HFF-Myc (cell line): ENCODE results near the gene COQ7.
A peak's percentile ranks its signal among the peaks of the same experiment; 100 is the strongest.

Experiments
- DNase-seq: peaks from one replicate; pipeline ENCODE4 v3.0.0-alpha.2; 2011; ENCODE audit warnings: low read depth; ENCODE audit errors: extremely low read depth
- H3K4me3 ChIP-seq: replicated peaks from 2 replicates; pipeline ENCODE4 v1.5.1; 2011; ENCODE audit warnings: low read depth, mild to moderate bottlenecking, control low read depth, low read length
- TF ChIP-seq, protein P1 (sequence below): IDR thresholded peaks from 2 replicates; pipeline ENCODE4 v1.5.1; 2012; ENCODE audit warnings: mild to moderate bottlenecking, low read depth, low read length, control low read depth; ENCODE audit errors: missing control alignments

COQ7 gene

DNA sequence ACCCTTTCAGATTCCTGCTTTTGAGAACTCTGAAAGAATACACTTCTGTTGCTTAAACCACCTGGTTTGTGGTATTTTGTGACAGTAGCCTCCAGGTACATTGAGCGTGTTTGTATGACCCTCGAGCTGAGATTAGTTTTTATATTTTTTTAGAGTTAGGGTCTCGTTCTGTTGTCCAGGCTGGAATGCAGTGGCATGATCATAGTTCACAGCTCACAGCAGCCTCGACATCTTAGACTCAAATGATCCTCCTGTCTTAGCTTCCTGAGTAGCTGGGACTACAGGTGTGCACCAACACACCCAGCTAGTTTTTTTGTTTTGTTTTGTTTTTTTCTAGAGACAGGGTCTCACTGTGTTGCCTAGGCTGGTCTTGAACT, 41.9 kb downstream of the COQ7 start:
- H3K4me3 ChIP-seq, result no peak overlapping the region
- TF ChIP-seq, protein P1, sequence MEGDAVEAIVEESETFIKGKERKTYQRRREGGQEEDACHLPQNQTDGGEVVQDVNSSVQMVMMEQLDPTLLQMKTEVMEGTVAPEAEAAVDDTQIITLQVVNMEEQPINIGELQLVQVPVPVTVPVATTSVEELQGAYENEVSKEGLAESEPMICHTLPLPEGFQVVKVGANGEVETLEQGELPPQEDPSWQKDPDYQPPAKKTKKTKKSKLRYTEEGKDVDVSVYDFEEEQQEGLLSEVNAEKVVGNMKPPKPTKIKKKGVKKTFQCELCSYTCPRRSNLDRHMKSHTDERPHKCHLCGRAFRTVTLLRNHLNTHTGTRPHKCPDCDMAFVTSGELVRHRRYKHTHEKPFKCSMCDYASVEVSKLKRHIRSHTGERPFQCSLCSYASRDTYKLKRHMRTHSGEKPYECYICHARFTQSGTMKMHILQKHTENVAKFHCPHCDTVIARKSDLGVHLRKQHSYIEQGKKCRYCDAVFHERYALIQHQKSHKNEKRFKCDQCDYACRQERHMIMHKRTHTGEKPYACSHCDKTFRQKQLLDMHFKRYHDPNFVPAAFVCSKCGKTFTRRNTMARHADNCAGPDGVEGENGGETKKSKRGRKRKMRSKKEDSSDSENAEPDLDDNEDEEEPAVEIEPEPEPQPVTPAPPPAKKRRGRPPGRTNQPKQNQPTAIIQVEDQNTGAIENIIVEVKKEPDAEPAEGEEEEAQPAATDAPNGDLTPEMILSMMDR, result no peak
- DNase-seq, result no peak

DNA sequence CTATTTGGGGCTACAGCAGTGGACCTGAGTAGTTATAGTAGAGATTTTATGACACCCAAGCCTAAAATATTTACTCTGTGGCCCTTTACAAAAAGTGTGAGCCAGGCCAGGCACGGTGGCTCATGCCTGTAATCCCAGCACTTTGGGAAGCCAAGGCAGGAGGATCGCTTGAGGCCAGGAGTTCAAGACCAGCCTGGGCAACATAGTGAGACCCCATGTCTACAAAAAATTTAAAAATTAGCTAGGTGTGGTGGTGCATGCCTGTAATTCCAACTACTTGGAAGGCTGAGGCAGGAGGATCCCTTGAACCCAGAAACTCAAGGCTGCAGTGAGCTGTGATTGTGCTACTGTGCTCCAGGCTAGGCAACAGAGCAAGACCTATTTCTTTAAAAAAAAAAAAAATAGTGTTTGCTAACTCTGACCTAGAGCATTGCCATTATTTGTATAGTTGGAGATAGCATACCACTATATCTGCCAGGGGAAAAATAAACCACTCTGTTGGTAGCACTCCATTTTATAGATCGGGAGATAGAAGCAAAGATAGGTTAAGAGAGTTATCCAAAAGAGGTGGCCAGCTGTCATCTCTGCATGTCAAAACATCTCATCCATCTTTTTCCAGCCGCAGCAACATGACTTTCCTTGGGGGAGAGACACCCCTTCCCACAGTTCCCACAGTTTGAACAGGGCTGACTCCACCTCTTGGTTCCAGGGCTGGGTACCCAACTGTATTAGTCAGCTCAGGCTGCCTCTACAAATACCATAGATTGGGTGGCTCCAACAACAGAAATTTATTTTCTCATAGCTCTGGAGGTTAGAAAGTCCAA, 43.3 kb downstream of the COQ7 start:
- TF ChIP-seq, protein P1, result no peak
- no peak overlapping the region for H3K4me3 ChIP-seq
- DNase-seq, result no peak

DNA sequence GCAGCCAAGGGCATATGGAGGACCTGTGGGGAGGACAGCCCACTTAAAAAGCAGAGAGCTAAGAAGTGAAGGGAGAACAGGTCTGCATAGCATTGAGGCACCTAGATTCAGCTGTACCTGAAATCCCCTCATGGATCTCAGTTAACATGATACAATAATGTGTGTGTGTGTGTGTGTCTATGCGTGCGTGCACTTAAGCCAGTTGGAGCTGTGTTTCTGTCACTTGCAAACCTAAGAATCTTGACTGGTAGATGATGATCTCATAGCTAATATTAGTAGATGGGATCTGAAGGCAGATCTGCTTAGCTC, 44.6 kb downstream of the COQ7 start:
- TF ChIP-seq, protein P1, result no peak
- H3K4me3 ChIP-seq, result no peak overlapping the region
- no peak for DNase-seq

DNA sequence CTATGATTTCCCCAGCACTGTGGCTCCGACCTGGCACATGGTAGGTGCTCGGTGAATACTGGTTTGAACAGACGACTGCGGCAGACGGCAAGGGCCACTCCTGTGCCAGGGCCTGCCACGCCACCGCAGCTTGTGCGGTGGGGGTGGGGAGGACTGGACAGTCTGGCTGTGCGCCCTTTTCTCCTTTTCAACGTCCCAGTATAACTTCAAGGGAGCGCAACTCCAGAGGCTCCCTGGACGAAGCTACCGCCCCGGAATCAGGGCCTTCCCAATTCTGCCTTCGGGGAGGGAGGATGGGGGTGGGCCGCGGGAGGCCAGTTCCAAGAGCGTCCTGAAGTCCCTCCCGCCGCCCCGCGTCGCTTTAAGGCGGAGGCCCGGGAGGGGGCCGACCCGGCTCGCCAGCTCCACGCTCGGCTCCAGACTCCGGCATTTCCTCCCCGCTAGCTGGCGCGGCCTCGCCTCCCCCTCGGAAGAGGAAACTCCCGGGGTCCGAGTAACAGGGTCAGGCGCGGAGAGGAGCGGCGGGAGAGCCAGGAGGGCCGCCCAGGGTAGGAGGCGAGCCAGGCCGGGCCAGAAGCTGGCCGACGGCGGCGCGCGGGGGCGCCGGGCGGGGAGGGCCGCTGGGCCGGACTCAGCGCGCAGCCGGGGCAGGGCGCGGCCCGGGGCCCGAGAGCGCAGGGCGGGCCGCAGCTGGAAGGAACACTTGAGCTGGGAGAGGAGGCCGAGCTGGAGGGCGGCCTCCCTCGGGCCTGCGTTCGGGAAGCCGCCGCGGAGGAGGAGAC, 46.4 kb downstream of the COQ7 start, which contains the start of gene ITPRIPL2:
Gene ITPRIPL2 (plus strand): TSS at position 388 of the 782 bp plus-strand sequence. CDS start 498 bp downstream, outside the sequence.
- H3K4me3 ChIP-seq, result peak within 1 kb of the TSS; percentile 66
- TF ChIP-seq, protein P1, result no peak
- peak; percentile 65 for DNase-seq

DNA sequence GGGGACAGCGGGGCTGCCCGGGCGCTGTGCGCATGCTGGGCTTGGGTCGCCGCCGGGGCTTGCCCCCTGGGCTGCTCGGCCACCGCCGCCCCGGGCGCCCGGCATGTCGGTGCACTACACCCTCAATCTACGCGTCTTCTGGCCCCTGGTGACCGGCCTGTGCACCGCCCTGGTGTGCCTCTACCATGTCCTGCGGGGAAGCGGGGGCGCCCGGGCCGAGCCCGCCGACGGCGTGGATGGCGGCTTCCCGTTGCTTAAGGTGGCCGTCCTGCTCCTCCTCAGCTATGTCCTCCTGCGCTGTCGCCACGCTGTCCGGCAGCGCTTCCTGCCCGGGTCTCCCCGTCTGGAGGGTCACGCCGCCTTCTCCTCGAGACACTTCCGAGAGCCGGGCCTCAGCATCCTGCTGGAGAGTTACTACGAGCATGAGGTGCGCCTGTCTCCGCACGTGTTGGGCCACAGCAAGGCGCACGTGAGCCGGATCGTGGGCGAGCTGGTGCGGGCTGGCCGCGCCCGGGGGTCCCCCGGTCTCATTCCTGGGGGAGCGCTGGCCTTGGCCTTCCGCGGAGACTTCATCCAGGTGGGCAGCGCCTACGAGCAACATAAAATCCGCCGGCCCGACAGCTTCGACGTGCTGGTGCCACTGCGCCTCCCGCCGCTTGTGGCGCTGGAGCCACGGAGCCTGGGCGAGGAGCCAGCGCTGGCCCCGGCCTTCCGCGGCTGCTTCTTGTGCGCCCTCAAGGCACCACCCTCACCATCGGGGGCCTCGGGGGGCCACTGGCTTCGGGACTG, 47.1 kb downstream of the COQ7 start:
- DNase-seq, result no peak
- TF ChIP-seq, protein P1, result no peak
- H3K4me3 ChIP-seq, result peak overlapping the region; percentile 66

DNA sequence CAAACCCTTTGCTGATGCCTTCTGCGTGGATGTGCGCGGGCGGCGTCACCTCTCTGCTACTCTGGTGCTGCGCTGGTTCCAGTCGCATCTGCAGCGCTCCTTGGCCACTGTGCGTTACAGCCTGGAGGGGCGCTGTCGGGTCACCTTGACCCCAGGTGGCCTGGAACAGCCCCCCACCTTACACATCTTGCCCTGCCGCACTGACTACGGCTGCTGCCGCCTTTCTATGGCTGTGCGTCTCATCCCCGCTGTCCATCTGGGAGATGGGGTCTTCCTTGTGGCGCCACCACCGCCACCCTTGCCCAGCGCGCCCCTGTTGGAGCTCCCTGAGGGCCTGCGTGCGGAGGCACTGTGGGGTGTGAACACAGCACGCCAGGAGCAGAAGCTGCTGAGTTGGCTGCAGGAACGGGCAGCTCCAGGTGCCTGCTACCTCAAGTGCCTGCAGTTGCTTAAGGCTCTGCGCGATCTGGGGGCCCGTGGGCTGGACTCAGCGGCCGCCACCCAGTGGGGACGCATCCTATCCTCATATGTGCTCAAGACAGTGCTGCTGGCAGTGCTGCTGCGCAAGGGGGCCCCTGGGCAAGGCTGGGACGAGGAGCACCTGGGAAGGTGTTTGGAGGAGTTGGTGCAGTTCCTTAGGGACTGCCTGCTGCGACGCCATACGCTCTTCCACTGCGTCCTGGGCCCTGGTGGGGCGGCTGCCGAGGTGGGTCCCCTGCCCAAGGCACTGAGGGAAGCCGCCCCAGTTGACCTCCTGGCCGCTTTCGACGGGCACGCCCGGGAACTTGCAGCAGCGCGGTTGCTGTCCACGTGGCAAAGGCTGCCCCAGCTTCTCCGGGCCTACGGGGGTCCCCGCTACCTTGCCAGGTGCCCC, 48.0 kb downstream of the COQ7 start:
- TF ChIP-seq, protein P1, result peak; percentile 34
- DNase-seq, result no peak
- peak overlapping the region; percentile 66 for H3K4me3 ChIP-seq
